NCI-H2081 (cell line): ENCODE measurements around the gene SLC44A4.
"Not testable (repeated sequence)": the region's sequence is repeated elsewhere in the genome, so short reads cannot be mapped to it uniquely, and the experiment has no call there.

Experiments
- DNase-seq, 2 experiments: peaks; one replicate each; lab custom pipeline; 2025; lab: John Stamatoyannopoulos, UW

The SLC44A4 gene

GRCh38 chr6:31879901-31880300 is 1.1 kb upstream of the SLC44A4 start:
- DNase-seq: no peak

- DNase-seq: no peak
Measured at GRCh38 chr6:31879143-31879542, 346 bp upstream of the SLC44A4 start.

GRCh38 chr6:31878222-31878621 is 575 bp downstream of the SLC44A4 start:
- DNase-seq: no peak

- DNase-seq: no peak
Measured at GRCh38 chr6:31877651-31878161, 1.1 kb downstream of the SLC44A4 start.

- DNase-seq: no peak
Measured at GRCh38 chr6:31877125-31877650, 1.6 kb downstream of the SLC44A4 start.

- DNase-seq: no peak
Measured at GRCh38 chr6:31876357-31876756, 2.4 kb downstream of the SLC44A4 start.

- no peak for DNase-seq
Measured at GRCh38 chr6:31875877-31876276, 2.9 kb downstream of the SLC44A4 start.

- no peak for DNase-seq
Measured at GRCh38 chr6:31874836-31875572, 3.8 kb downstream of the SLC44A4 start.

GRCh38 chr6:31874084-31874670 is 4.6 kb downstream of the SLC44A4 start:
- no peak for DNase-seq

GRCh38 chr6:31871046-31871659 is 7.6 kb downstream of the SLC44A4 start:
- DNase-seq: no peak

- DNase-seq: no peak
Measured at GRCh38 chr6:31870385-31870921, 8.3 kb downstream of the SLC44A4 start.

- DNase-seq: no peak
Measured at GRCh38 chr6:31869343-31869742, 9.5 kb downstream of the SLC44A4 start.

- DNase-seq: not testable (repeated sequence)
Measured at GRCh38 chr6:31868658-31868971, 10.2 kb downstream of the SLC44A4 start.

- DNase-seq: no peak
Measured at GRCh38 chr6:31865205-31866118, 13.3 kb downstream of the SLC44A4 start.

GRCh38 chr6:31864818-31865204 is 14.0 kb downstream of the SLC44A4 start:
- no peak for DNase-seq

GRCh38 chr6:31864123-31864562 is 14.7 kb downstream of the SLC44A4 start:
- DNase-seq: not testable (repeated sequence)

GRCh38 chr6:31862344-31863235 is 16.2 kb downstream of the SLC44A4 start, which contains the start of gene NEU1:
TSS of gene NEU1 (minus strand) at chr6:31862821. CDS start at chr6:31862776, 45 bp downstream.
- peak; percentile 99 to 100 for DNase-seq

- no peak for DNase-seq
Measured at GRCh38 chr6:31861919-31862343, 16.9 kb downstream of the SLC44A4 start.

GRCh38 chr6:31861150-31861549 is 17.6 kb downstream of the SLC44A4 start:
- no peak for DNase-seq

- DNase-seq: no peak
Measured at GRCh38 chr6:31860349-31860748, 18.4 kb downstream of the SLC44A4 start.
